ENCODE data around the gene CYP3A4. TPM values are rescaled to one million over a fixed set of nuclear protein-coding genes. Genes with fewer than 3 reads are reported as not detected.
"Not testable (repeated sequence)": the region's sequence is repeated elsewhere in the genome, so short reads cannot be mapped to it uniquely, and the experiment has no call there.

CYP3A4 gene
- total and polyA plus RNA-seq, 2 donors: 0.79 TPM; not detected in 1

DNA sequence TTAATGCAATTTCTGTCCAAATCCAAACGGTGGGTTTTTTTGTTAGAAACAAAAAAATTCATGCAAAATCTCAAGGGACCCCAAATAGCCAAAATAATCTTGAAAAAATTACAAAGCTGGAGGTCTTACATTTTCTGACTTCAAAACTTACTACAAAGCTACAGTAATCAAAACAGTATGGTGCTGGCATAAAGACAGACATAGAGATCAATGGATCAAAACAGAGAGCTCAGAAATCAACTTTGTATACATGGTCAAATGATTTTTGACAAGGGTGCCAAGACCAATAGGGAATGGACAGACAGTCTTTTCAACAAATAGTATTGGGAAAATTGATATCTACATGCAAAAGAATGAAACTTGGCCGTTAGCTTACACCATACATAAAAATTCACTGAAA lies 21.7 kb upstream of the CYP3A4 start:
- H3K4me3 ChIP-seq (ENCODE audit: low read depth, low read length): no peak overlapping the region
- 81% methylated on average over 2 of the region's 2 CpGs for WGBS
- H3K36me3 ChIP-seq (ENCODE audit: insufficient read depth): no peaks in the 10 kb centered on the region
- H3K4me1 ChIP-seq (ENCODE audit: insufficient read depth): no peaks in the 10 kb centered on the region
- no peak for DNase-seq (ENCODE audit: extremely low spot score)
- no peak overlapping the region for H3K27ac ChIP-seq (ENCODE audit: low read depth)

GRCh38 chr7:99803118-99803517 lies 19.1 kb upstream of the CYP3A4 start:
- 88% methylated on average over 6 of the region's 6 CpGs for WGBS
- H3K36me3 ChIP-seq (ENCODE audit: insufficient read depth); H3K27ac ChIP-seq (ENCODE audit: low read depth); H3K4me1 ChIP-seq (ENCODE audit: insufficient read depth); H3K4me3 ChIP-seq (ENCODE audit: low read depth, low read length); DNase-seq (ENCODE audit: extremely low spot score): not testable (repeated sequence)

DNA sequence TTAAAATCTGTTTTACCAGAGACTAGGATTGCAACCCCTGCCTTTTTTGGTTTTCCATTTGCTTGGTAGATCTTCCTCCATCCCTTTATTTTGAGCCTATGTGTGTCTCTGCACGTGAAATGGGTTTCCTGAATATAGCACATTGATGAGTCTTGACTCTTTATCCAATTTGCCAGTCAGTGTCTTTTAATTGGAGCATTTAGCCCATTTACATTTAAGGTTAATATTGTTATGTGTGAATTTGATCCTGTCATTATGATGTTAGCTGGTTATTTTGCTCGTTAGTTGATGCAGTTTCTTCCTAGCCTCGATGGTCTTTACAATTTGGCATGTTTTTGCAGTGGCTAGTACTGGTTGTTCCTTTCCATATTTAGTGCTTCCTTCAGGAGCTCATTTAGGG lies 17.4 kb upstream of the CYP3A4 start:
- DNase-seq (ENCODE audit: extremely low spot score); H3K27ac ChIP-seq (ENCODE audit: low read depth); H3K36me3 ChIP-seq (ENCODE audit: insufficient read depth); H3K4me1 ChIP-seq (ENCODE audit: insufficient read depth); H3K4me3 ChIP-seq (ENCODE audit: low read depth, low read length): not testable (repeated sequence)
- WGBS: 63% methylated on average over 2 of the region's 3 CpGs

DNA sequence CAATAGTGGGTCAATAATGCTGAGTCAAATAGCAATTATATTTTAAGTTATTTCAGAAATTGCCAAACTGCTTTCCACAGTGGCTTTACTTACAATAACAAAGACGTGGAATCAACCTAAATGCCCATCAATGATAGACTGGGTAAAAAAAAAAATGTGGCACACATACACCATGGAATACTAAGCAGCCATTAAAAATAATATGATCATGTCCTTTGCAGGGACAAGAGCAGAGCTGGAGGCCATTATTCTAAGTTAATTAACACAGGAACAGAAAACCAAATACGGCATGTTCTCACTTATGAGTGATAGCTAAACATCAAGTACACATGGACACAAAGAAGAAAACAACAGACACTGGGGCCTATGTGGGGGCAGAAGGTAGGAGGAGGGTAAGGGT lies 15.0 kb upstream of the CYP3A4 start:
- 78% methylated on average over 2 of the region's 2 CpGs for WGBS
- DNase-seq (ENCODE audit: extremely low spot score): no peak
- Histone ChIP-seq H3K36me3 (ENCODE audit: insufficient read depth) (peaks cover 1% of the 10 kb centered on the region), H3K4me3 (ENCODE audit: low read depth, low read length) (no peak overlapping the region), H3K4me1 (ENCODE audit: insufficient read depth) (no peaks in the 10 kb centered on the region), H3K27ac (ENCODE audit: low read depth) (no peak overlapping the region)

DNA sequence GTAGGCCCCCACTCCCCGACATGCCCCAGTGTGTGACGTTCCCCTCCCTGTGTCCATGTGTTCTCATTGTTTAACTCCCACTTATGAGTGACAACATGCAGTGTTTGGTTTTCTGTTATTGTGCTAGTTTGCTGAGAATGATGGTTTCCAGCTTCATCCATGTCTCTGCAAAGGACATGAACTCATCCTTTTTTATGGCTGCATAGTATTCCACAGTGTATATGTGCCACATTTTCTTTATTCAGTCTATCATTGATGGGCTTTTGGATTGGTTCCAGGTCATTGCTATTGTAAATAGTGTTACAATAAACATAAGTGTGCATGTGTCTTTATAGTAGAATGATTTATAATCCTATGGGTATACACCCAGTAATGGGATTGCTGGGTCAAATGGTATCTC lies 11.9 kb upstream of the CYP3A4 start:
- WGBS: 94% methylated on average over 2 of the region's 2 CpGs
- H3K36me3 ChIP-seq (ENCODE audit: insufficient read depth); H3K27ac ChIP-seq (ENCODE audit: low read depth); H3K4me3 ChIP-seq (ENCODE audit: low read depth, low read length); DNase-seq (ENCODE audit: extremely low spot score); H3K4me1 ChIP-seq (ENCODE audit: insufficient read depth): not testable (repeated sequence)

GRCh38 chr7:99794585-99795502 lies 10.9 kb upstream of the CYP3A4 start:
- H3K27ac ChIP-seq (ENCODE audit: low read depth): no peak overlapping the region
- H3K4me3 ChIP-seq (ENCODE audit: low read depth, low read length): no peak overlapping the region
- no peak for DNase-seq (ENCODE audit: extremely low spot score)
- H3K36me3 ChIP-seq (ENCODE audit: insufficient read depth): peaks cover 1% of the 10 kb centered on the region
- WGBS: 65% methylated on average over 12 of the region's 12 CpGs
- H3K4me1 ChIP-seq (ENCODE audit: insufficient read depth): no peaks in the 10 kb centered on the region

GRCh38 chr7:99793443-99793842 lies 9.5 kb upstream of the CYP3A4 start:
- 91% methylated on average over 5 of the region's 5 CpGs for WGBS
- H3K36me3 ChIP-seq (ENCODE audit: insufficient read depth): peaks cover 1% of the 10 kb centered on the region
- DNase-seq (ENCODE audit: extremely low spot score): no peak
- no peak overlapping the region for H3K4me3 ChIP-seq (ENCODE audit: low read depth, low read length)
- no peak overlapping the region for H3K27ac ChIP-seq (ENCODE audit: low read depth)
- no peaks in the 10 kb centered on the region for H3K4me1 ChIP-seq (ENCODE audit: insufficient read depth)

DNA sequence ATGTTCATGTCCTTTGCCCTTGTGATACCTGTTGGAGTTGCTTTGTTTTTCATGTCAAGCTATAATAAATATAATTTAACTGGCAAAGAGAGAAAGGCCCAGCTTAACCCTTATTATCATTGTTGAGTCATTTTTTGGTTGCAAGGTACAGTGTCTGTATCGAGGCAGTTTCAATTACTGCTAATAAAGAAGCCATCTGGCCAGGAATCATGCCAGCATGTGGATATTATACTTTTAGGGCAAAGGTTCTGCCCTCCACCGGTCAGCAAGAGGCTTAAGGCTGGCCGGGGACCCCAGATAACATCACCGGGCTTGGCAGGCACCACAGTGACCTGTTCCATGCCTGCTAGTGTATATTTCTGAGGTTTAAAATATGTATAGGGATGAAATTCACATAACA lies 9.0 kb upstream of the CYP3A4 start:
- WGBS: 60% methylated on average over 4 of the region's 4 CpGs
- DNase-seq (ENCODE audit: extremely low spot score): no peak
- no peak overlapping the region for H3K4me3 ChIP-seq (ENCODE audit: low read depth, low read length)

GRCh38 chr7:99791667-99792369 lies 7.8 kb upstream of the CYP3A4 start:
- H3K4me3 ChIP-seq (ENCODE audit: low read depth, low read length): no peak overlapping the region
- peaks cover 1% of the 10 kb centered on the region for H3K36me3 ChIP-seq (ENCODE audit: insufficient read depth)
- WGBS: 68% methylated on average over 5 of the region's 5 CpGs
- H3K4me1 ChIP-seq (ENCODE audit: insufficient read depth): no peaks in the 10 kb centered on the region
- no peak for DNase-seq (ENCODE audit: extremely low spot score)
- H3K27ac ChIP-seq (ENCODE audit: low read depth): no peak overlapping the region

More for the DNA sequence above, 9.0 kb upstream of the CYP3A4 start:
- Histone ChIP-seq H3K4me1 (ENCODE audit: insufficient read depth) (no peaks in the 10 kb centered on the region), H3K27ac (ENCODE audit: low read depth) (no peak overlapping the region), H3K36me3 (ENCODE audit: insufficient read depth) (peaks cover 1% of the 10 kb centered on the region)

DNA sequence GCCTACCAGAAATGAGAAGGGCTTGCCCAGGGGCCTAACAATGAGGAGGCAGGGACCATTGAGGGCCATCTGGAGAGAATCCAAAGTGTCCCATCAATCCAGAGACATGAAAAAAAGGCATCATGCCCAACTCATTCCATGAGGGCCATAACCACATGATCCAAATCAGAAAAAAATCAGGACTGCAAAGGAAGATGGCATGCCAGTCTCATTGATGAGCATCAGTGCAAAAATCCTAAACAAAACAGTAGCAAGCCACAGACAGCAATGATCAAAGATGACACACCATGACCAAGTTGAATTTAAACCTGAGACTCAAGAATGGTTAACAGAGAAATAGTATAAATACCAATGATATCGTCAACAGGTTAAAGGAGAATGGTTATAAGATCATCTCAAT lies 7.0 kb upstream of the CYP3A4 start:
- Histone ChIP-seq H3K36me3 (ENCODE audit: insufficient read depth) (no peaks in the 10 kb centered on the region), H3K4me3 (ENCODE audit: low read depth, low read length) (no peak overlapping the region), H3K4me1 (ENCODE audit: insufficient read depth) (no peaks in the 10 kb centered on the region), H3K27ac (ENCODE audit: low read depth) (no peak overlapping the region)
- 61% methylated on average over 1 of the region's 1 CpG for WGBS
- DNase-seq (ENCODE audit: extremely low spot score): no peak

GRCh38 chr7:99790407-99790806 lies 6.4 kb upstream of the CYP3A4 start:
- Histone ChIP-seq H3K4me1 (ENCODE audit: insufficient read depth) (no peaks in the 10 kb centered on the region), H3K27ac (ENCODE audit: low read depth) (no peak overlapping the region)
- no peak for DNase-seq (ENCODE audit: extremely low spot score)

GRCh38 chr7:99789441-99790070 lies 5.6 kb upstream of the CYP3A4 start:
- no peaks in the 10 kb centered on the region for H3K4me1 ChIP-seq (ENCODE audit: insufficient read depth)
- no peak overlapping the region for H3K27ac ChIP-seq (ENCODE audit: low read depth)
- no peaks in the 10 kb centered on the region for H3K36me3 ChIP-seq (ENCODE audit: insufficient read depth)
- 60% methylated on average over 4 of the region's 4 CpGs for WGBS
- H3K4me3 ChIP-seq (ENCODE audit: low read depth, low read length): no peak overlapping the region
- DNase-seq (ENCODE audit: extremely low spot score): no peak

More at GRCh38 chr7:99790407-99790806, 6.4 kb upstream of the CYP3A4 start:
- 77% methylated on average over 3 of the region's 3 CpGs for WGBS
- Histone ChIP-seq H3K4me3 (ENCODE audit: low read depth, low read length) (no peak overlapping the region), H3K36me3 (ENCODE audit: insufficient read depth) (no peaks in the 10 kb centered on the region)

- WGBS: 50% methylated on average over 2 of the region's 2 CpGs
- Histone ChIP-seq H3K27ac (ENCODE audit: low read depth) (no peak overlapping the region), H3K36me3 (ENCODE audit: insufficient read depth) (no peaks in the 10 kb centered on the region), H3K4me1 (ENCODE audit: insufficient read depth) (no peaks in the 10 kb centered on the region), H3K4me3 (ENCODE audit: low read depth, low read length) (no peak overlapping the region)
- no peak for DNase-seq (ENCODE audit: extremely low spot score)
Measured at GRCh38 chr7:99788554-99788953, 4.6 kb upstream of the CYP3A4 start.

Measured in urinary bladder (tissue), 4 donors.